Activated gamma-delta T cell treated with anti-CD3 and anti-CD28 coated beads, Interleukin-2, amount 50 U/mL, for 16 hours (primary cell): Measurements from ENCODE around the gene PJA1.

Source experiments
- DNase-seq: peaks from one replicate; pipeline ENCODE4 v3.0.0-alpha.2; 2020; ENCODE audit warnings: low read depth

The PJA1 gene

DNA sequence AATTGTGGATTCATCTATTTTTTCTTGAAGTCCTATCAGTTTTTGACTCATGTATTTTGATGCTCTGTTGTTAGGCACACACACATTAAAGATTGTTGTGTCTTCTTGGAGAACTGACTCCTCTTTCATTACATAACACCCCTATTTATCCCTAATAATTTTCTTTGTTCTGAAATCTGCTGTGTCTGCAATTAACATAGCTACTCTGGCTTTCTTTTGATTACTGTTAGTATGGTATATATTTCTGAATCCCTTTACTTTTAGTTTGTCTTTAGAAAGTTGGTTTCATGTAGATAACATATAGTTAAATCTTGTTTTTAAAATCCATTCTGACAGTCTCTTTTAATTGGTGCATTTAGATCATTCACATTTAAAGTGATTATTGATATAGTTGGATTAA, 5.1 kb upstream of the PJA1 start:
- no peak for DNase-seq

GRCh38 chrX:69163936-69164741, 1.1 kb downstream of the PJA1 start:
- peak; percentile 29 for DNase-seq

DNA sequence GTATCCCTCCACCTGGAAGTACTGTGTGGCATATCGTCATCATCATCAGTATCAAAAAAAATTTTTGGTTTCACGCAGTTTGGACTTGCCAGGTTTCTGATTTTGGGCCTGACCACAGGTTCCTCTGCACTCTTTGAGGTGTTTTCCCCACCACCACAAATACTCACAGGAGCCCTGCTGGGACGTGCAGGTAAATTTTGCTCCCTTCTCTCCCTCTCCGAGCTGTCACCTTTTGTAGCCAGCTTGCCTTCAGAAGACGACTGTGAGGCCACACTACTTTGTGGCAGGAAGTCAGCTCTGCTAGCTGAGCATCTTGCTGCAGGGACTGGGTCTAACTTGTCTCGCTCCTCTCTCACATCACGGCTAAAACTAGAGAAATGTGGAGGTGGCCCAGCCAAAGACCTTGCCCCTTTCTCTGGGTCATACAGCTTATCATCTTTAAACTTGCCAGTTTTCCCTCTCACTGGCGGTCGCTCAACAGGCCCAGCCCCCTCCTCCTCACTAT, 2.8 kb downstream of the PJA1 start:
- no peak for DNase-seq

DNA sequence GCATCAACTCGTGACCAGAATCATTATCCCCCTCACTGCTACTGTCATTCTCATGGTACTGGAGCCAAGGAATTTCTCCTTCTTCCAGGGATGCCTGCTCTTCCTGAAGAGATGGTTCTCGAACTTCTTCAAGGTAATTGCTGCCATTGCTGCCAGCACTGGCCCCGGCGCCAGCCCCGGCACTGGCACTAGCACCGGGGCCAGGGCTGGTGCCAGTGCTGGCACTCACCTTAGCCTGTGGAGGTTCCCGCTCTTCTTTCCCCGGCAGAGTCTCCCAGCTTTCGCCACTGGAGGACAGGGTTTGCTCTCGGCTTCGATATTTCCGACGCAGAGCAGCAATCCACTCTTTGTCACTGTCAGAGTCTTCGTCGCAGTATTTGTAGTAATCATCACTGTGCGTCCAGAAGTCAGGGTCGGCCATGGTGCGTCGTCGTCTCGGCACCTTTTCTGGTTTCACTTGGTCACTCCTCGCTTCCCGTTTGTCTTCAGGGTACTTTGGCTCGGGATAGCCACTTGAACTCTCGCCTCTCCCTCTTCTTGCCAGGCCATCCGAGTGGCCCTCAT, 3.4 kb downstream of the PJA1 start:
- DNase-seq, result no peak

- no peak for DNase-seq
Measured at GRCh38 chrX:69161371-69161770, 3.9 kb downstream of the PJA1 start.

- no peak for DNase-seq
Measured at GRCh38 chrX:69158166-69158980, 6.9 kb downstream of the PJA1 start.

GRCh38 chrX:69156638-69157037, 8.6 kb downstream of the PJA1 start:
- DNase-seq, result no peak

DNA sequence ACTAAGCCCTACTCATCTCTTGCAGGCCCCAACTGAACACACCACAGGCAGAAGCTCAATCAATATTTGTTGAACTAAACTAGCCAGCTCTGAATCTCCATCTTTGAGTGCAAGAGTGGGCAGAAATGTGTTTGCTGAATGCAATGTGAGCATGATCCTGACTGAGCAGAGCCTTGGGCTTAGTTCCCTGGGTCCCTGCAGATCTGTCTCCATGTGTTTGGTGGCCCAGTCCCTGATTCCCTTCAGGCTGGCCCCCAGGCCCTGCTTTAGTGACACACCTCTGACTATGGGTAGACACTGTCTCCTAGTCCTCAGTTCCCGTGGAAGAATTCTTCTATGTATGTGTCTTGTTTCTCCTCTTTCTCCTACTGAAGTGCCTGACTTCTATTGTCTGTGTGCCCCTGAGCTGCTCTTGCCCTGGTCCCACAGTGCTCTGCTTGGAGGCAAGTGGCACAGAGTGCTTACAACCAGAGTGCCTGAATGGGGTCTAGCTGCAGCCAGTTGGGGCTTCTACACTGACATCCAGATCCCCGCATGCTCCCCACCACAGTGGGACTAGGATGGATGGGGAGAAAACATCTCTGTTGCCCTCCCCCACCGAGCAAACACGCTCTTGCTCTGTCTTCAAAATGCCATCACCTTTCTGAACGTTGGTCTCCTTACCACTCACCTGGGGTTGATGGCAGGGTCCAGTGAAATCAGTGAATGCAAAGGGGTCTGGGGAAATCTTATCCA, 9.3 kb downstream of the PJA1 start:
- no peak for DNase-seq

GRCh38 chrX:69154051-69154450, 11.2 kb downstream of the PJA1 start:
- DNase-seq, result no peak

GRCh38 chrX:69153060-69153730, 12.1 kb downstream of the PJA1 start:
- no peak for DNase-seq

GRCh38 chrX:69152417-69152841, 12.8 kb downstream of the PJA1 start:
- no peak for DNase-seq

- no peak for DNase-seq
Measured at GRCh38 chrX:69151866-69152284, 13.4 kb downstream of the PJA1 start.

GRCh38 chrX:69150281-69150960, 14.8 kb downstream of the PJA1 start:
- DNase-seq, result no peak

DNA sequence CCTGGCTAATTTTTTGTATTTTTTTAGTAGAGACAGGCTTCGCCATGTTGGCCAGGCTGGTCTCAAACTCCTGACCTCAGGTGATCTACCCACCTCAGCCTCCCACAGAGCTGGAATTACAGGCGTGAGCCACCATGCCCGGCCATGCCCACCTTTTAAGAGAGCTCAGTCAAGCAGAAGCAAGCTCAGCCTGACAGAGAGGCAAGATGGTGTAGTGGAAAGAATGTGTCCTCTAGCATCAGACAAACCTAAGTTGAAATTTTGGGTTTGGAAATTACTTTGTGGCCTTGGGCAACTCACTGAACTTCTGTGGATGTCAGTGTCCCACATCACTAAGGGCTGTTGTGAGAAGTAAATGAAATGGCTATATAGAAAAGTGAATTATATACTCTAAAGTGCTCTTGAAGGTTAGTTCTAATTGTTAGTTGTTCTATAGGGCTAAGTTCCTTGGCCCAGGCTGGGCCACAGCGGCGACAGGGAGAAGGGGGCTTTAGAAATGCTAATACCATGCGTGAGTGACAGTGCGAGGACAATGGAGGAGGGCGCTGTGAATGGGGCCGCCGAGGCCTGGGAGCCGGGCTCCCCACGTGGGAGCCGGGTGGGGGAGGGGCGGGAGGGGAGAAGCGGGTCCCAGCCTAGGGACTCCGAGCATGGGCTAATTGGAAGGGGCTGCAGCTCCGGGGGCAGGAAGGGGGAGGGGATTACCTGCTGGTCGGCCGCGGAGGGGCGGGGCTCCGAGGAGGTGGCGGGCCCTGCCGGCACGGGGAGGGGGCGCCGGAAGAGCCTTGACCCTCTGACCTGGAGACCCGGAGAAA, 15.6 kb downstream of the PJA1 start:
- DNase-seq, result no peak

DNA sequence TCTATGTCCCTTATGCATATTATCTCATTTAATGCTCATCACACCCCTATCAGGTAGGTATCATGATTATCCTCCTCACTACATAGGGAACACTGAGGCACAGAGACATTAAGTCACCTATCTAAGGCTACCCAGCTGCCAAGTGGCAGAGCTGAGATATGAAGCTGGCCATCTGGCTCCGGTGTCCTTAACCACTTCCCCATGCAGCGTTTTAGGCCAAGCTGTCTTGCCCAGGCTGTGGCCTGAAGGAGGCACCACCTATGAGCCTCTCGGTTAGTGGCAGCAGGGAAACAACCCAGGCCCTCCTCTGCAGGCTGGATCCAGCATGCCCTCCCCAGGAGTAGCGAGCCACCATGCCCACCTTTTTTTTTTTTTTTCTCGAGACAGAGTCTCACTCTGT, 16.3 kb downstream of the PJA1 start:
- DNase-seq, result no peak

GRCh38 chrX:69146739-69147138, 18.5 kb downstream of the PJA1 start:
- no peak for DNase-seq

GRCh38 chrX:69145714-69146113, 19.5 kb downstream of the PJA1 start:
- DNase-seq, result no peak

- DNase-seq, result no peak
Measured at GRCh38 chrX:69144838-69145680, 20.2 kb downstream of the PJA1 start.

GRCh38 chrX:69143530-69143929, 21.7 kb downstream of the PJA1 start:
- DNase-seq, result no peak
